ENCODE results near the gene PHLDA2.

The PHLDA2 gene

DNA sequence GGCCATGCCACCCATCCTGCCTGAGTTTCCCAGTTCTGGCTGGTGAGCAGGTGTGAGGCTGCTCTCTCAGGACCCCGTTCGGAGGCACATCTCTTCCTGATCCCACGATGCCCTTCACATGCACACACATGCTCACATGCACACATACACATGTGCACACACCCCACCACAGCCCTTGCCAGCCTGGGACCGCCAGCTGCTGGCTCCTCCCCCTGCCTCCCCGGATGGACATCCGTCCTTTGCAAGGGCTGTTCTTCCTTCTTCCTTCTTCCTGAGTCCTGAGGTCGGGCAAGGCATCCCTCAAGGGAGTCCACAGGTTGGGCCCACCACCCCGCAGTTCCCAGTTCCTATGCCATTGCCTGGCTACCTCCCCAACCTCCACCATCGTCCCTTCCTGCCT is 33.2 kb downstream of the PHLDA2 start:
- no peak for DNase-seq

DNA sequence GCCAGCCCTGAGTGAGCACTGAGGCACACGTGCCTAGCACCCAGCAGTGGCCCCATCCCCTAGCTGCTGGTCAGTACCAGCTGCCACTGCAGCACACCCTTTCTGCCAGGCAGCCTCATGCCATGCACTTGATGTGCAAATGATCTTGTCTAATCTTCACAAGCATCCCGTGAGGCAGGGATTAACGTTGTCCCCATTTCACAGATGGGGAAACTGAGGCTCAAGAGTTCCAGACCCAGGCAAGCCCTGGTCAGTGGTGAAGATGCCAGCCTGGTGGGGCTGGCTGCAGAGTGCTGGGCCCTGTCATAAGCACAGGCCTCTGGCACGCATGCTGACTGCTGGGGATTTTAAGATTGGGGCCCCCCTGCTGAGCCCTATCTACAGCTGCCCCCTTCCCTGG is 35.3 kb downstream of the PHLDA2 start:
- DNase-seq, result no peak

GRCh38 chr11:2892967-2893528 is 36.2 kb downstream of the PHLDA2 start:
- DNase-seq, result no peak

- DNase-seq, result peak; percentile 34
These were observed 36.8 kb downstream of the PHLDA2 start for GRCh38 chr11:2892215-2892966.

GRCh38 chr11:2891326-2892214 is 37.6 kb downstream of the PHLDA2 start:
- peak; percentile 14 for DNase-seq

DNA sequence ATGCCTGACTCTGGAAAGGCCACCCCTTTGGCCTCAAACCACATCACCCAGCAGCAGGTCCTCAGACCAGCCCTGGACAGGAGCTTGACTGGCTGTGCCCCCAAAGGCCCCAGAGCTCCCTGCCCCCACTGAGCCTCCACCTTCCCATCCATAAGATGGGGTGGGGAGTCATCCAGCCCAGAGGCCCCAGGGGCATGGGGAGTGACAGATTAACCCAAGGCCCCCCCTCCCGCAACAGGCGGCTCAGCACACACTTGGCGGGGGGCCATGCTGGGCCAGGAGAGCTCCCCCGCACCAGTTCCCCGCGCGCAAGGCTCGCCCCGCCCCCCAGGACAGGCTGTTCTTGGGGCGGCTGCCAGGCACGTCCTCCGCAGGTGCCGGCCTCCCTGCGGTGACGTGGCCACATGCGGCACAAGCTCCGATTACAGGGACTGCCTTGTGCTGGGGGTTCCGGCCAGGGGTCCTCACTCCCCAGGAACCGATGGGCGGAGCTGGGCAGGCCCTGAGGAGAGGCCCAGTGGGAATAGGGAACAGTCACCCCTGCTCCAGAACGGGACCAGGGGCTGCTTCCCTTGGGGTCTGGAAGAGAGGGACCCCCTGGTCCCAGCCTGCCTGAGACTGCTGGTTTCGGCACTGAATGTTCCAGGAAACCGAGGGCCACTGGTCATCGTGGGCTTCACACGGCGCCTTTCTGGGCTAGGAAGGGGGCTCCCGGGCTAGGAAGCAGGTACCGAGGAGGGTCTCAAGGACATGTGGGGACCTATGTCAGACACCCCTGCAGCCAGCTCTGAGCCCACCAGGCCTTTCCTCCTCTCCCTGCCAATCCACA is 38.5 kb downstream of the PHLDA2 start:
- DNase-seq, result peak; percentile 60

GRCh38 chr11:2889362-2890273 is 39.6 kb downstream of the PHLDA2 start:
- no peak for DNase-seq

GRCh38 chr11:2888266-2888968 is 40.8 kb downstream of the PHLDA2 start:
- peak; percentile 69 for DNase-seq

GRCh38 chr11:2887515-2888195 is 41.6 kb downstream of the PHLDA2 start:
- no peak for DNase-seq

- no peak for DNase-seq
These were observed 42.3 kb downstream of the PHLDA2 start for GRCh38 chr11:2886936-2887335.

- DNase-seq, result no peak
These were observed 42.9 kb downstream of the PHLDA2 start for GRCh38 chr11:2886191-2886894.

- DNase-seq, result peak; percentile 81
These were observed 43.5 kb downstream of the PHLDA2 start, which contains the start of gene CDKN1C for GRCh38 chr11:2885678-2886081. Gene CDKN1C, minus strand, starts transcription at chr11:2885775. Its CDS starts 319 bp downstream, at chr11:2885456.

DNA sequence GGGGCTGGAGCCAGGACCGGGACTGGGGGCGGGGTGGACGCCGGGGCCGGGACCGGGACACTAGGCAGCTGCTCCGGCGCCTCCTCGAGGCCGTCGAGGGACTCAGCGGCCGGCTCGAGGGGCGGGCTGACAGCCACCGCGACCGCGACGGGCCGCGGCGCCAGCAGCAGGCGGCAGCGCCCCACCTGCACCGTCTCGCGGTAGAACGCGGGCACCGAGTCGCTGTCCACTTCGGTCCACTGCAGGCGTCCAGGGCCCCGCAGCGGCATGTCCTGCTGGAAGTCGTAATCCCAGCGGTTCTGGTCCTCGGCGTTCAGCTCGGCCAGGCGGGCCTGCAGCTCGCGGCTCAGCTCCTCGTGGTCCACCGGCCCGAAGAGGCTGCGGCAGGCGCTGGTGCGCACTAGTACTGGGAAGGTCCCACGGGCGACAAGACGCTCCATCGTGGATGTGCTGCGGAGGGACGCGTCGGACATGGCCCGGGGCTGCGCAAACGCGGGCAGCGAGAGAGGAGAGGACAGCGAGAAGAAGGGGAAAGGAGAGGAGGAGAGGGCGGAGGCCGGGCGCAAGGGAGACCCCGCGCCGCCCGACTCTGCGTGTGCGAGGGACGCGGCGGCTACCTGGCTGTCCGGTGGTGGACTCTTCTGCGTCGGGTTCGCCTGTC is 44.1 kb downstream of the PHLDA2 start:
- no peak for DNase-seq

DNA sequence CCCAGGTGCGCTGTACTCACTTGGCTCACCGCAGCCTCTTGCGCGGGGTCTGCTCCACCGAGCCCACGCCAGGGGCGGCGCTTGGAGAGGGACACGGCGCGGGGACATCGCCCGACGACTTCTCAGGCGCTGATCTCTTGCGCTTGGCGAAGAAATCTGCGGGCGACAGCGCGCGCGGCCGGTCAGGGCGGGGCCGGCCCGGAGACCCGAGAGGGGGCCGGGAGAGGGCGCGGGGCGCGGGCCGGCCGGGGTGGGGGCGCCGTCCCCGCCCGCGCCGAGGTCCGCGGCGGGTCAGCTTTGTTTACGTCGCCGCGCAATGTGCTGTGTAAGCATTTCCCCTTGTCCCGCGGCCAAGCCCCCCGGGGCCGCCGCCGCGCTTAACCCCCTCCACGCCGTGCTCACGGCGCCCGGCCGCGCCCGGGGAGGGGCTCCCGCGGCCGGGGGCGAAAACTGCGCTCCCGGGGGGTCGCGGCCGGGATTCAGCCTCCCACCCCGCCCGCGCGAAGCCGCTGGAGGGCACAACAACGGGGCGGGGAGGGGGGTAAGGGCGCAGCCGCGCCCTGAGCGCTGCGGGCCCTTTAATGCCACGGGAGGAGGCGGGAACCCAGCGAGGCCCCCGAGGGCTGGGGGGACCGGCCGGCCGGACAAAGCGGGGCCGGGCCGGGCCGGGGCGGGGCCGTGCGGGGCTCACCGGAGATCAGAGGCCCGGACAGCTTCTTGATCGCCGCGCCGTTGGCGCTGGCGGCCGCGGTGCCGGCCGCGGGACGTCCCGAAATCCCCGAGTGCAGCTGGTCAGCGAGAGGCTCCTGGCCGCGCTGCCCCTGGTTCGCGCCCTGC is 45.0 kb downstream of the PHLDA2 start:
- DNase-seq, result no peak

GRCh38 chr11:2883640-2883978 is 45.6 kb downstream of the PHLDA2 start:
- no peak for DNase-seq

DNA sequence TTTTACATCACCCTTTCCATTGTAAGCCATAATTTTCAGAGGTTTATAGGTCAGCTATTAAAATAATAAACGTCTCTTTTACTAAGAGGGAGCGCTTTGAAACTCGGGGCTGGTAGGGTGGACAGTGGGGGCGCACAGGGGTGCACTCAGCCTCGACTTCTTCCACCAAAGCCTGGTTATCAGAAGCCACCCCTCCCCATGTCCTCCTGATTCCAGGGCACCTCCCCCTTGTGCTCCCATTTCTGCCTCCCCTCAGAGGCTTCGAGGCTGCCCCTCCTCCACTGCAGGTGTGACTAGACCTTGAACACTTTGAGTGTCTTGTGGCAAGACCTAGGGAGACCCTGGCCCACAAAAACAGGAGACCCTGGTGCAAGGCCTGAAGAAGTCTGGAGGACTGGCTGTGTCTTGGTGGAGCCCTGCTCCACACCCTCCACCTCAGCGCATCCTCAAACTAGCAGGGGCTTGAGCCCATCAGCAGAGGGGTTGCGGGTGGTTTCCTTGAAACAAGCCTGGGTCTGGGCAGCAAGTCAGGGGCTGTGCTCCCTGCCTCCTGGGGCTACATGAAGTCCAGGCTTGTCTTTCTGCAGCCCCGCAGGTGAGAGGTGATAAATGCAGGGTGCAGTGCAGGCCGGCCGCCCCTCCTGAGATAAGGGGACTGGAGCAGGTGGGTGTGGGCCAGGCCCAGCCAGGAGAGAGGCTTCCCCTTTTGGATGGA is 46.7 kb downstream of the PHLDA2 start:
- DNase-seq, result no peak

DNA sequence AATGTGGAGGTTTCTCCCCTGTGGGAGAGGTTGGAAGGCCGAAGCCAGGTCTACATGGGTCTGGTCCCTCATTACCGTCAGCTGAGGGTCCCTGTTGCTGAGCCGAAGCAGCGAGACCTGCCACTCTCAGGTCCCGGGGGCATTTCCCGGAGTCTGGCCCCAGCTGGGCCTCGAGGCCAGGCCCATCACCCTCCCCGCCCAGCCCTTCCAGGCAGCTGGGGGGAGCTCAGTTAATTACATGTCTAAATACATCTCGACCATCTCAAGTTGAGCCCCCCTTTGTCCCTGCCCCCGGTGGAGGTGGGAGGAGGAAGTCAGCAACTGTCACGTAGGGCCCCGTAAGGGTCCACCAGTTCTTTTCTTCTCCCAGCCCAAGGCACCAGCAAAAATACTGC is 47.2 kb downstream of the PHLDA2 start:
- no peak for DNase-seq
